ENCODE measurements around the gene KLHL24.
A peak's percentile ranks its signal among the peaks of the same experiment; 100 is the strongest.

Gene KLHL24

DNA sequence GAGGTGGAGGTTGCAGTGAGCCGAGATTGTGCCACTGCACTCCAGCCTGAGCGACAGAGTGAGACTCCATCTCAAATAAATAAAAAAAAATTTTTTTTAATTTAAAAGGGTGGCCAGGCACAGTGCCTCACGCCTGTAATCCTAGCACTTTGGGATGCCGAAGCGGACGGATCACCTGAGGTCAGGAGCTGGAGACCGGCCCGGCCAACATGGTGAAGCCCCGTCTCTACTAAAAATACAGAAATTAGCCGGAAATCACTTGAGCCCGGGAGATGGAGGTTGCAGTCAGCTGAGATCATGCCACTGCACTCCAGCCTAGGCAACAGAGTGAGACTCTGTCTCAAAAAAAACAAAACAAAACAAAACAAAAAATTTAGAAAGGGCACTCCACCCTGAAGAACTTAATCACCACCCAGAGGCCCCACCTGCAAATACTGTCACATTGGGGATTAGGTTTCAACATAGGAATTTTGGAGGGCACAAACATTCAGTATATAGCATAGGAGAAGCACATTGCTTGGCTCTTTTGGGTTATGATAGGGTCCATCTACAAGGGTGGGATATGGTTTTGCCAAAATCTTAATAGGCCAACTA is 55.1 kb downstream of the KLHL24 start:
- TF ChIP-seq CTCF (conservative IDR thresholded peaks at IDR 0.05; ENCODE audit: low read depth, low read length): no peak
- no peak for DNase-seq (ENCODE audit: low read depth)
- H3K4me3 ChIP-seq (ENCODE audit: low read length): no peak overlapping the region

DNA sequence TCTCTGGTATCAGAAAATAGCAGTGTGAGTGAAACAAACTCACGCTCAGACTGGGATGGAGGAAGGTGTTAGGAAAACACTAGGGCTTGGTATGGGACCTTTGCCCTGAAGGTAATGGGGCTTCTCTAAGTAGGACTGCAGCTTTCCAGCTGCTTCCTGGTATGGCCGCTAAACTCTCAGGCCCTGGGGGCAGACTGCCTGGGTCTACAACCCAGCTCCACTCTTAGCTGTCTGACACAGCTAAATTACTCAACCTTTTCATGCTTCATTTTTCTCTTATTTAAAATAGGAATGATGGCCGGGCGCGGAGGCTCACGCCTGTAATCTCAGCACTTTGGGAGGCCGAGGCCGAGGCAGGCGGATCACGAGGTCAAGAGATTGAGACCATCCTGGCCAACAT is 57.0 kb downstream of the KLHL24 start:
- no peak for DNase-seq (ENCODE audit: low read depth)
- no peak for TF ChIP-seq CTCF (conservative IDR thresholded peaks at IDR 0.05; ENCODE audit: low read depth, low read length)
- H3K4me3 ChIP-seq (ENCODE audit: low read length): no peak overlapping the region

- DNase-seq (ENCODE audit: low read depth): no peak
- H3K4me3 ChIP-seq (ENCODE audit: low read length): no peak overlapping the region
- TF ChIP-seq CTCF (conservative IDR thresholded peaks at IDR 0.05; ENCODE audit: low read depth, low read length): no peak
Measured at GRCh38 chr3:183695569-183696364, 60.3 kb downstream of the KLHL24 start.

DNA sequence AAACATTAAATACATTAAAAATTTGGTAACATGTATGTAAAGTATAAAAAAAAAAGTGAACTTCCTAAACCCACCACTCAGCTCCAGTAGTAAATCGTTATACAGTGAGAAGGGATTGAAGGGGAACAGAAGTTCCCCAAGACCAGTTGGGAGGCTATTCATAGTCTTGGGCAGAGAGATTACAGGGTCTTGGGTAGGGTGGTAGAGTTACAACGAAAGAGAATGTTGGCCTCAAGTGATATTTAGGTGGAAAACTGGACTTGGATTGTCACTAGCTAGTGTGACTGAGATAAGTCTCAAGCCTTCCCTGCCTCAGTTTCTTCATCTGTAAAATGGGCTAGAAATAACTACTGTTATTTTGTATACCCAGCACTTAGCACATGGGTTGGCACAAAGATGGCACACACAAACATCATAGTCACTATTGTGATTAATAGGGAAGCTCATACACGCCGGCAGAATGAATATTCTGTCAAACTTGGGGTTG is 61.7 kb downstream of the KLHL24 start:
- TF ChIP-seq CTCF (conservative IDR thresholded peaks at IDR 0.05; ENCODE audit: low read depth, low read length): no peak
- DNase-seq (ENCODE audit: low read depth): no peak

GRCh38 chr3:183697610-183698317 is 62.3 kb downstream of the KLHL24 start, which contains the start of gene YEATS2:
Gene YEATS2 (plus strand): TSS chr3:183697797. CDS start chr3:183715163, 17,366 bp downstream.
- peak within 1 kb of the TSS; percentile 96 for H3K4me3 ChIP-seq (ENCODE audit: low read length)
- no peak for DNase-seq (ENCODE audit: low read depth)
- TF ChIP-seq CTCF (conservative IDR thresholded peaks at IDR 0.05; ENCODE audit: low read depth, low read length): no peak

More for the DNA sequence above, 61.7 kb downstream of the KLHL24 start:
- H3K4me3 ChIP-seq (ENCODE audit: low read length): peak overlapping the region; percentile 96

DNA sequence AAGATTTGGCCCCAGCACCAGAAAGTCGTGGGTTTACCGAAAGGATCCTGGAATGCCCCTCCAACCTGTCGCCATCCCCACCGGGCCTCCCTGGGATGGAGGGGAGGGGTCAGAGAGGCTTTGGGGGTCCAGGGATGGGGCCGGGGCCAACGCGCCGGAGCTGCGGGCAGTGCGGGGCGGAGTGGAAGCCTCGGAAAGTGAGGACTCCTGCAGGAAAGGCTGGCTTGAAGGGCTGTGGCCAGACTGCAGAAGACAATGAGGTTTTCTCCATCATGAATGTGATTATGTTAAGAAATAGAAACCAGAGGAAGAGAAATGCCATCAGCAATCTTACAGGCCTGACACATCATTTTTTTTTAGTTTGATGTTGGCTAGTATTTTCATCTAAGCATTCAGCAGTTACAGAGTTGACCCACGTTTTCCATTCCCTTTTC is 62.9 kb downstream of the KLHL24 start:
- no peak for TF ChIP-seq CTCF (conservative IDR thresholded peaks at IDR 0.05; ENCODE audit: low read depth, low read length)
- H3K4me3 ChIP-seq (ENCODE audit: low read length): peak overlapping the region; percentile 96
- no peak for DNase-seq (ENCODE audit: low read depth)
